Stimulated activated CD8-positive, alpha-beta memory T cell treated with anti-CD3 and anti-CD28 coated beads, Interleukin-7, amount 100 ng/mL, for 1 hour (primary cell): ENCODE results near the gene GPSM1.
A peak's percentile ranks its signal among the peaks of the same experiment; 100 is the strongest.

Experiments
- DNase-seq, 2 donors: peaks; one replicate each; pipeline ENCODE4 v3.0.0-alpha.2; 2020; ENCODE audit warnings: low read depth in 2 of 2

Gene GPSM1, protein sequence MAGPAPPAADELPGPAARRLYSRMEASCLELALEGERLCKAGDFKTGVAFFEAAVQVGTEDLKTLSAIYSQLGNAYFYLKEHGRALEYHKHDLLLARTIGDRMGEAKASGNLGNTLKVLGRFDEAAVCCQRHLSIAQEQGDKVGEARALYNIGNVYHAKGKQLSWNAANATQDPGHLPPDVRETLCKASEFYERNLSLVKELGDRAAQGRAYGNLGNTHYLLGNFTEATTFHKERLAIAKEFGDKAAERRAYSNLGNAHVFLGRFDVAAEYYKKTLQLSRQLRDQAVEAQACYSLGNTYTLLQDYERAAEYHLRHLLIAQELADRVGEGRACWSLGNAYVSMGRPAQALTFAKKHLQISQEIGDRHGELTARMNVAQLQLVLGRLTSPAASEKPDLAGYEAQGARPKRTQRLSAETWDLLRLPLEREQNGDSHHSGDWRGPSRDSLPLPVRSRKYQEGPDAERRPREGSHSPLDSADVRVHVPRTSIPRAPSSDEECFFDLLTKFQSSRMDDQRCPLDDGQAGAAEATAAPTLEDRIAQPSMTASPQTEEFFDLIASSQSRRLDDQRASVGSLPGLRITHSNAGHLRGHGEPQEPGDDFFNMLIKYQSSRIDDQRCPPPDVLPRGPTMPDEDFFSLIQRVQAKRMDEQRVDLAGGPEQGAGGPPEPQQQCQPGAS

DNA sequence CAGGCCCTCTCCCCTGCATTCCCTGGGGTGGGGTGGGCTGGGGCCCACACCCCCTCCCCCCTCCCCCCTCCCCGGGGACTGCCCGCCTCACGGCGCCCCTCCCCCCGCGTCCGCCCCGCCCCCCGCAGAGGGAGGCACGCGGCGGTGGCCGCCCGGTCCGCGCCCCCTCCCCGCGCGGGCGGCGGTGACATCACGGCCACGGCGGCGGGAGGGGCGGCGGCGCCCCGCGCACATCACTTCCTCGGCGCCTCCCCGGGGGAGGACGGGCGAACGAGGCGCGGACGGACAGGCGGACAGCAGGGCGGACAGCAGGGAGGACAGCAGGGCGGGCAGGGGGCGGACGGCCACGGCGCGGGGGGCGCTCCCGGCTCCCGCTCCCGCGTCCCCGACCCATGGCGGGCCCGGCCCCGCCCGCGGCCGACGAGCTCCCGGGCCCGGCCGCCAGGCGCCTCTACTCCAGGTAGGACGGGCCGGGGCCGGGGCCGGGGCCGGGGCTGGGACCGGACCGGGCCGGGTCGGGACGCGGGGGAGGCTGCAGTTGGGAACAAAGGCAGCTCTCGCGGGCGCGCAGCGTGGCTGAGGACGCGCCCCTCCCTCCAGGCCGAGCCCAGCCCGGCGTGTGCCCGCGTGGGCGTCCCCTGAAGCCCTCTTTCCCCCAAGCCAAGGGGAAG is at the start of gene GPSM1:
Gene GPSM1, plus strand, starts transcription at position 236 of the 671 bp plus-strand sequence. Its CDS starts 157 bp downstream, at position 393.
- no peak for DNase-seq

DNA sequence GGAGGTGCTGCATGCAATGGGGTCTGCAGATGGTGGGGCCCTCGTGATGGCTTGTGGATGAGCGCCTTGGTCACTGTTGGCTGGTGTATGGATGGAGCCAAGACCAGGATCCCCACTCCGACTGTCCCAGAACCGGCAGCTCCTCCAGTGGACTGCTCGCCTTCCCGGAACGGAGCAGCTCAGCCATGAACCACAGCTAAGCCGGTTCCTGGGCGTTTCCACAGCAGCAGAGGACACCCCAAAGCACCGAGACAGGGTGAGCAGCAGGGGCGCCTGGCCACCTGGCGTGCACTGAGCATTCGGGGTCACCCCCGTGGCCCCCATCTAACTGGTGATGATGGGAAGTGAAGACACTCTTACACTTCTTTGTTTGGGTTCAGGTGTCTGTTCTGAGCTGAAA is 49.6 kb upstream of the GPSM1 start:
- DNase-seq: no peak

DNA sequence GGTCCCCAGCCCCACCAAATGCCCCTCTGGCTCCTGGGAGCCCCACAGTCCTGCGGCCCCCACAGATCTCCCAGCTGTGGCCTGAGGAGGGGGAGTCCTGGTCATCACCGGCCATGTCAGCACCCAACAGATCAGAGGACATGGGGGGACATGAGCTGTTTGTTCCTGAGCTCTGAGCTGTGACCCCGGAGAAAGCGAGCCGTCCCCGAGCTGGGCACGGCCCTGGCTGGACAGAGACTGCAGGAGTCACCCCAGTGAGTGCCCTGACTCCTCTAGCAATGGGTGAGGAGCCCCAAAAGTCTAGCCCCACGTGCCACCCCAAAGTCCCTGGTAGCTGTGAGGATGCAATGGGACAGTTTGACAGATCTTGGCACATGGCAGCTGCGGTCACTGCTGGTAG is 49.1 kb upstream of the GPSM1 start:
- no peak for DNase-seq

DNA sequence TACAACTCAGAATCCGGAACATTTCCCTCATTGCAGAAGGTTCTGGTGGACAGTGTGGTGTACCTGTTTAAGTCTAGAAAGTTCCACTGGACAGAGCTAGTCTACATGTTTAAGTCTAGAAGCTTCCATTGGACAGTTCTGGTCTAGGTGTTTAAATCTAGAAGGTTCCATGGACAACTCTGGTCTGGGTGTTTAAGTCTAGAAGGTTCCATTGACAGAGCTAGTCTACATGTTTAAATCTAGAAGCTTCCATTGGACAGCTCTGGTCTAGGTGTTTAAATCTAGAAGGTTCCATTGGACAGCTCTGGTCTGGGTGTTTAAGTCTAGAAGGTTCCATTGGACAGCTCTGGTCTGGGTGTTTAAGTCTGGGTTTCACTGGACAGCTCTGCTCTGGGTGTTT is 48.4 kb upstream of the GPSM1 start:
- DNase-seq: no peak

DNA sequence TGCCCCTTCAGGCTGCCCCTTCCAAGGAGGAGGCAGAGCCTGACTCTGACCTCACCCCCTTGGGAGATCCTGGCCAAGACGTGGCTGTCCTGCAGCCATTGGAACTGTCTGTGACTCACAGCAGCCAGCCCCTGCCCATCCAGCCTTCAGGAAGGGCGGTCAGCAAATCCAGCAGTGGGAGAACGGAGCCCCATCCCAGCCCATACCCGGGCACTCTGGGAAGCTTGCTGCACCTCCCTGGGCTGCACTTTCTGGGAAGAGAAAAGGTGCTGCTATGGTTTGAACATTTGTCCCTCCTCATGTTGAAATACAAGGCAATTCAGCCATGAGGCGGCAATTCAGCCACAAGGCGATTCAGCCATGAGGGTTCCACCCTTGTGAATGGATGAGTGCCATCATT is 47.9 kb upstream of the GPSM1 start:
- DNase-seq: no peak

DNA sequence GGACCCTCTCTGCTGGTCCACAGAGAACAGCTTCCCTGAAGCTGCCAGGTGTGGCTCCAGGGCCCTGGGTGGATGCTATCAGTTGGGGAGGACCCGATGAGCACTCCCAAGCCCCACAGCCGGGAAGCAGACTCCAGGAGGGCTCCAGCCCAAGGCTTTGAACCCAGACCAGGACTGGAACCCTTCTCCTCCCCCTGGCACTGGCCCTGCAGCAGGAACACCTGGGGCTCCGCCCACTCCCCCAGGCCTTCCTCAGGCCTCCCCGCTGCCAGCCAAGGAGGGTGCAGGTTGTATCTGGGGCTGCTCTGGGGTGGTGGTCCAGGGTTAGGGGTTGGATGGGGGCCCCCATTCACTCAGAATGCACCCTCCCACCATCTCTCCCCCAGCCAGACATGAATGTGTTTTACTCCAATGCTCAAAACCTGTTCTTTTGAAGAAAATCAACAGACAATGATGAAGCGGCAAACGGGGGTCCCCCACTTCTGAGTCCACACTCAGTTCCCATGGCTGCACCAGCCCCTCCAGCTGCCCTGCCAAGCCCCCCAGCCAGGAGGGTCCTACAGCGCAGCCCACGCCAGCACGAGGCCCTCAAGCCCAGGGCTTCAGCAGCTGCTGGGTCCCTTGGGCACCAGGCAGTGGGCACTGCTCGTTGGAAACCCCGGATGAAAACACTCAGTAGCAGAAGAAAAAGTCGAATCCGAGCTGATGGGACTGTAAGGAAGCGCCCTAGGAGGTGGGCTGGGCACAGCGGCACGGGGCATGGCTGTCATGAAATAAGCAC is 46.6 kb upstream of the GPSM1 start:
- DNase-seq: no peak

DNA sequence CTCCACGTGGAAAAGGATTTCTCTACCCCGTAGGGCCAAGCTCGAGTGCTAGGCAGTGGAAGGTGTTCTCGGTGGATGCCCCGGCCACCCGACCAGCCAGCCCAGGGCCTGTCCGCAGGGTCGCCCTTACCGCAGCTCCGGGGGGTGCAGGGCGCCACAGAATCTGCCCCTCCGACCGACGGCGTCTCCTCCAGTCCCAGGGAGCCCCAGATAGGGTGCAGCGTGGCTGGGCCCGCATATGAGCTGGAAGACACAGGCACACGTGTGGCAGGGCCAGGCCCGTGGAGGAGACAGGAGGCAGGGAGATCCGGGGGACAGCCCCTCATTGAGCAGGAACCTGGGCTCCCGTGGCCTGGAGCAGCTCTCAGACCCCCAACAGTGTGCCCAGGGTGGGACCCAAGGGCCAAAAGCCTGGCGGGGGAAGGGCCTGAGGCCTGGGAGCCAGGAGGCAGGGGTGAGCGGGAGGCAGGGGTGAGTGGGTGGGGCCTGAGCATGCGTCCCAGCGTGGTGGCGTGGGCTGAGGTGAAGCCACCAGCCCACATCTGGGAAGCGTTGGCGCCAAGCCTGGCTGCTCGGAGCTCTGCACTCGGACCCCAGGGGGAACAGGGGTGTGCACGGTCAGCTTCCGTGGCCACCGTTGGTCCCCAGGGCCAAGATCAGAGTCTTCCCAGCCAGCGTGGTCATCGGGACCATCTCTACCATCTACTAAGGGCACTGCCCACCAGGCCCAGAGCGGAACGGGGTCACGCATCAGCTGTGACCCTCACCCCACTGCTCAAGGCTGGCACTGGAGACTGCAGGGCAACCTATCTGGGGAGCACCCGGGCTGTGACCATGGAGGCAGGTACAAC is 45.7 kb upstream of the GPSM1 start:
- DNase-seq: no peak

DNA sequence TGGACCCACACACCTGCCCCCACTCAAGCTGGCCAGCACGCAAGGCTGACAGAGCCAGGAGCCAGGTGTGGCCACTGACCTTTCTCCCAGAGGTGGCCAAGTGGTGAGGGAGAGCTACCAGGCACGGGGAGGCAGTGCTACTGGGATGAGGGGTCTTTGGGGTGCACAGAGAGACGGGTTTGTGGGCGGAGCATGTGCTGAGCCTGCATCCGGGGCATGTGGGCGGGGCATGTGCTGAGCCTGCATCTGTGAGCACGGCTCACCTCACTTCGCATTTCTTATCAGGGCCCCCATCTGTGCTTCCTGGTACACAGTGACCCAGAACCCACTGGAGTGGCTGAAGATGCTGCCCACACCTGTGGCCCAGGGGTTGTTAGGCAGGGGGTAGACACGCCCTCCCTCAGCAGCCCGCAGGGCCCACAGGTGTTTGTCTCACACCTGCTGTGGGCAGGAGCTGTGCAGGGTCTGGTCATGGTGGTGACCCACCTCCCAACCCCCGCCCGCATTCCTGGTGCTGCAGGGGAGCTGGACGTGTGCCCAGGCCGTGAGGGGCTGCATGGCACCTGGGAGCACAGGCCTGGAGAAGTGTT is 45.0 kb upstream of the GPSM1 start:
- DNase-seq: no peak

DNA sequence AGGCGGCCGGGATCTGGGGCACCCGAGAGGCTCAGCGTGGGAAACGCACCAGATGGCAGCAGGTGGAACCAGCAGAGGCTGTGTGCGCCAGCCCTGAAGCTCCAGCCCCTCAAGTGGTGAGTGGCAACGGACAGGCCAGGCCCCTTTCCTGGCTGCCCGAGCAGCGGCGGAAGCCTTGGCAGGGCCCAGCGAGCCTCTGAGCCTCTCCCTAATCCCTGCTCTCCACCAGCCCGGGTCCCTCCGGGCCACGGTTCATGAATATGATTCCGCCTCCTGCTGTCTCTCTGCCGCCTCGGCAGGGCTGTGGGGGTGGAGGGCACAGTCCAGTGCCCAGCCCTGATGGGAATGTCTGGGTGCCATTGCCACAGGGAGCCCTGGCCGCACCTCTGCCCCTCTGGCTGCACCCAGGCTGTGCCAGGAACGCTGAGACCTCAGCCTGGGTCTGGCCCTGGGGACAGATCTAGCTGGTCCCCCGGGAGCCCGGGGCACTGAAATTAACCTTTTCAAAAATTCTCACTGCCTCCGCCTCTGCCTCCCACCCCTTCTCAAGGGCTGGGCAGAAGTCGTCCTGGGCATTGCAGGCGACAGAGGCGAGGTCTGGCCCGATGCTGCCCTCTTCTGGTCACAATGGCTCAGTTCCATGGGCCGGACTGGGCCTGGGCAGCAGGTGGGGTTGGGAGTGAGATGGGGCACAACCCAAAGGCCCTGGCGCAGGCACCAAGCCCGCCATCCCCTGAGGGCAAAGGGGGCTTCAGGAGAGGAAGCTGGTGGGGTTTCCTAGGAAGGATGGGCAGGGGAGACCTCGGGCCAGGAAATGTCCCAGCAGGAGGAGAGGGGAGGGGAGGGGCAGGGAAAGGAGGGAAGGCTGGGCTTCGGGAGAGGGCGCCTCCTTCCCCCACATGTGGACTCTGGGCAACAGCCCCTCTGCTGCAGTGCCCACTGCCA is 43.8 kb upstream of the GPSM1 start:
- peak; percentile 51 to 57 for DNase-seq

DNA sequence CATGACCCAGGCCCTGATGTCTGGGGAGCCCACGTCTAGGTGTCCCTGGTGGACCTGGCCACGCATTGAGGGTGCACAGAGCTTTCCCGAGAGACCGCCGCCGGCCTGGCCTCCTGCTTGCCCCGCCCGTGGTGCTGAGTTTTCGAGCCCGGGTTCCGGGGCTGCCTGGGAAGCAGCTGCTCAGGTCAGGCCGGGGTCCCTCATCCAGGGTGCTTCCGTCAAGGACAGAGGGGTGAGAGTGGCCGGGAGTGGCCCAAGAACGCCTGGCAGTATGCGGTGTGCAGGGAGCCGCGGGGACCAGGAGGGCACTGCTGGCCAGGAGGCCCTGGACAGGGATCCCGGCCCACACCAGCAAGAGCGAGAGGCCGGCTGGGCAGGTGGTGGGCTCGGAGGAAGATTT is 43.0 kb upstream of the GPSM1 start:
- no peak for DNase-seq

DNA sequence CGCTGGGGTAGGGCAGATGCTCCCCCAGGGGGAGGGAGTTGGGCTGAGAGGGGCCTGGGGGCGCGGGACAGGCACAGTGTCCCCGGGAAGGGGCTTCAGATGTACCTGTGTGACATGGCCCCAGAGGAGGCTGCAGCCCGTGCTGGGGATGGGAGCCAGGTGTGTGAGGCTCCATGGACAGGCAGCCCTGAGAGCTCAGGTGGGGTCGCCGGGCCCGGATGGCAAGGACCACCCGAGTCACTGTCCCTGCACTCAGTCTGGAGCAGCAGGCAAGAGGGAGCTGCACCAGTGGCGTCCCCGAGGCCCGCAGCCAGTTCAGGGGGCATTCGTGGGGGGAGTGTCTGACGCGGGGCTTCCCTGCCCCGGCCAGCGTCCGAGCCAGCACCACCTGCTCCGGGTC is 42.4 kb upstream of the GPSM1 start:
- no peak for DNase-seq

DNA sequence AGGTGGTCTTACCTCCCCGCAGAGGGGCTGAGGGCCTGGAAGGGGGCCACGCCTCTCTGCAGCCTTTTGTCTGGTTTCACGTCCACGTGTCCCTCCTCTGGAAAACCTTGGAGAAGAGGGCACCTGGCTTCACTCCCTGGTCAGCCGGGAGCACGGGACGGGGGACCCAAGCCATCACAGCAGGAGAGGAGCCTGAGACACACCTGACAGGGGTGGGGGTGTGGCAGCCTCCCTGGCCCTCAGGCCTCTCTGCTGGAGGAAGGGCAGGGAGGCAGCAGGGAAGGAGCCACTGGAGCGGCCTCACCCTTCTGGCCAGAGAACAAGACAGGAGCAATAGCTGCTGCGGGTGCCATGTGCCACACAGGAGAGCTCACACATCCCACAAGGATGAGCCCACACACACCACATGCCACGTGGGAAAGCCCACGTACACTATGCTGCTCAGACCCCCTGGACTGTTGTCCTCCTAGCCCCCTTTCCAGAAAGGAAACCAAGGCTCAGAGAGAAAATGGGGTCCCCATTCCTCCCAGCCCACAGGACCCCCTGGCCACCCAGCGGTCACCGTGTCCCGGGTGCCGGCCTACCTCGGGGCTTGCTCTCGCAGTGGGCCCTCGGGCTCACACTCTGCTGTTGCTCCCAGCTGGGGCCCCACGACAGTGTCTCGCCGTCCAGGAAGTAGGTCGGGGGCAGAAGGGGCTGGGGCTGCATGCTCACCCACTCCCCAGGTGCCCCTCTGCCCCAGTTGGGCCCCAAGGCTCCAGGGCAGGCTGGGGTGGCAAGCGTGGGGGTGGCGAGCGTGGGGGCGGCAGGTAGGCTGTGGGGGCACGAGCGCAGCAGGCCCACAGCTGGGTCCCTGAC is 41.6 kb upstream of the GPSM1 start:
- no peak for DNase-seq

DNA sequence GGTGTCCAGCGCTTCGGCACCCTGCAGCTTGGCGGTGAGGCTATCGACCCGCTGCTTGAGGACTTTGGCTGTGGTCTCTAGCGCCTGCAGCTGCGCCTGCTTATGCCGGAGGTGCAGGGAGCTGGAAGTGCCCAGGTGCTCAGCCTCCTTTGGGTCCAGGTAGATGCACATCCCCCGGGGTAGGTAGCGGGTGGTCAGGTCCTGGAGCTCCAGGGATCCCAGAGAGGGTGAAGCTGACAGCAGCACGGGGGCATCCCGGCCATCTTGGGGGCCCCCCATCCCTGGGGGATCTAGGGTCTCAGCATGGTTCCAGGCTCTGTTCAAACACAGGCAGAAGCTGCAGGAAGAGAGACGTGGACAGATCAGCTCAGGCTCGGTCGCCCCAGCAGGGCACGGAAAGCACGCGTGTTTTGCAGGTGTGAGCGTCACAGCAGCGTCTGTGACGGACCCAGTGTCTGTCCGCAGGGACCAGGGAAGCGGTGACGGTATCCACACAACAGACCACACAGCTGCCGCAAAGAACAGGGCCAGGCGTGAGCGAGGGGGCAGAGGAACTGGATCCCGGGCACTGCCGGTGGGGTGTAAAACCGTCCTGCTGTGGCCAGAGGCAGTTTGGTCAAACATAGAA is 40.9 kb upstream of the GPSM1 start:
- DNase-seq: no peak

DNA sequence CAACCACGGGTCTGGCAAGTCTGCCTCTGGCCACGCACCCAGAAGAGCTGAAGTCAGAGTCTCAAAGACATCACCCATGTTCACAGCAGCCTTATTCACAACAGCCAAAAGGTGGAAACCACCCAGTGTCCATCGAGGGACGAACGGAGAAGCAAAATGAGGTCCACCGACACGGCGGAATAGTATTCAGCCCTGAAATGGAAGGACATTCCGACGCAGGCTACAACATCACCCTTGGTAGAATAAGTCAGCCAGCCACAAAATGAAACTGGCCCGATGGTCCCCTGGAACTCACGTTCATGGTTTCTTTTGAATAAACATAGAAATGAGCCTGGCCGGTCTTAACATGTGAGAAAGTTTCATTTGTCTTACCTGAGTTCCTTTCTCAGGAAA is 40.4 kb upstream of the GPSM1 start:
- no peak for DNase-seq

DNA sequence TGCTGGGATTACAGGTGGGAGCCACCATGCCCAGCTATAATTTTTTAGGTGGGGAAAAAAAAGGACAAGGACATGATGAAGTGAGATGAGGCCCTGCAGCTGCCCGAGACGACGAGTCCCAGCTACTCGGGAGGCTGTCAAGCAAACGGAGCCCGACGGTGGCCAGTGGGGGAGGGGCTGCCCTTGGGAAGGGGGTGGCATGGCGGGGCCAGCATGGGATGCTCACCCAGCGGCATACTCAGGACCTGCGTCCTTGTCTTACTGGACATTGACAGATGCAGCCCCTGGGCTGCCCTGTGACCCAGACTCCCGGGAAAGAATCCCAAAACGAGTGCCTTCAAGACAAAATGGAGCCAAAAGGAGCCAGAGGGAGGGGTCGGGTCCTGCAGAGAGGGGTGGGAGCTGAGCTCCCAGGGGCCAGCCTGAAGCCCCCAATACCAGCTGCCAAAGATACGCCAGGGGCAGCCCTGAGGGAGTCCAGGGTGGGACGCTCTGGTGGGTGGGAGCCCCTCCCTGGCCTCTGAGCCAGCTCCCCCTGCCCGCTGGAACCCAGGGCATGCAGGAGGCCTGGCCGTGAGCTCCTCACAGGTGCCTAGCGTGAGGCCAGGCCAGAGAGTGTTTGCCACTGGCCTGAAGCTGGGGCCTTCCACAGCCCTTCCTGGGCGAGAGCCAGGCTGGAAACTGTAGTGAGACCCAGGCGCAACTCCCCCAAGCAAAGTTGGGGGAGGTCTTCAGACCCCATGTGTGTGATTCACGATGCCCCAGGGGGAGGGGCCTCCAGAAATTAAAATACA is 39.2 kb upstream of the GPSM1 start:
- DNase-seq: no peak

DNA sequence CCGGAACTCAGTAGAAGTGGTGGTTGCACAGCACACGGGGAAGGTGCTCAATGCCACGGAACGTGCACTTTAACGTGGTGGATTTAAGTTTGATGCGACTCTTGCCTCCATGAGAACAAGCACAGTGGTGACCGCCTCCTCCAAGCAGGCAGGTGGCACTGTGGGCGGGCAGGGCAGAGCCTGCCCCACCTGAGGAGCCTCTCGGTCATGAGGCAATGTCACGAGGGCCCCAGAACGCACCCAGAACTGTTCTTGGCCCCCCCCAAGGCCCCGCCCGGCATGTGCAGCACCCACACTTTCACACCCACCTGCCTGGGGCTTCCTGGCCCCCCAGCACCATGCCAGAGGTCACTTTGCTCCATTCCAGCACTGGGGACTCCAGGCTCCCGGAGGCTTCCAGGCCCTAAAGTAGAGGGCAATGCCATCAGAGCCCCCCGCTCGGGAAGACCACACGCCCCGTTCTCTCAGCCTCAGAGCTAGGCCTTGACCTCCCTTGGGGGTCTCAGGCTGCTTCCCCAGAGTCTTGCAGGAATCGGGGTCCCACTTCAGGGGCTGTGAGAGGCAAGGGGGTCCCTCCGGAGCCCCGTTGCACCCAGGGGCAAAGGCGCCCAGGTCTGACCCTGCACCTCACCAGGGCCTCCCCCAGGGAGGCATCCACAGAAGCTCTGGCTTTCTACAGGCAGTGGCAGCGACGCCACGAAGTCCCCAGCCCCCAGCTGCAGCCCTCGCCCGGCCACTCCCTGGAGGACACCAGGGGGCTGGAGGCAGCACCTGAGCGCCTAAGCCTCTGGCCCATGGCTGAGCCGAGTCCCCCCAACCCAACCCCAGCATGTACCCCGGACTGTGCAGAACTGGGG is 37.5 kb upstream of the GPSM1 start:
- no peak for DNase-seq
